ENCODE data around the gene ZYG11A. TPM values are rescaled to one million over a fixed set of nuclear protein-coding genes. Genes with fewer than 3 reads are reported as not detected.

Gene ZYG11A
- total RNA-seq, 1 donor: 0.31 TPM

Other genes with a start within 250 kb of the ZYG11A start
- gene GPX7, start 240.4 kb upstream of the ZYG11A start, total RNA-seq: 13.0 TPM
- 13.1 TPM for gene SHISAL2A, start 209.6 kb upstream of the ZYG11A start, total RNA-seq
- gene COA7, start 144.4 kb upstream of the ZYG11A start, total RNA-seq: 1.8 TPM
- 31.1 TPM for gene ZYG11B, start 116.3 kb upstream of the ZYG11A start, total RNA-seq
- gene ECHDC2, start 79.0 kb downstream of the ZYG11A start, total RNA-seq: 25.5 TPM
- 76.3 TPM for gene SCP2, start 84.5 kb downstream of the ZYG11A start, total RNA-seq
- gene PODN, start 219.5 kb downstream of the ZYG11A start, total RNA-seq: 0.63 TPM